ENCODE results near the gene CPLANE2. TPM values are rescaled to one million over a fixed set of nuclear protein-coding genes. Genes with fewer than 3 reads are reported as not detected.

CPLANE2 gene
- total RNA-seq, 1 experiment from 2014 or later: 6.3 TPM

GRCh38 chr1:16254263-16254928, 17.4 kb upstream of the CPLANE2 start:
- Histone ChIP-seq H2AFZ (ENCODE audit: low read length) (no peak overlapping the region), H2BK120ac (ENCODE audit: low read depth, low read length, poor library complexity, severe bottlenecking) (no peak overlapping the region), H3K4me1 (ENCODE audit: insufficient read depth, low read length) (no peaks in the 10 kb centered on the region), H2BK20ac (ENCODE audit: low read depth, low read length, poor library complexity, severe bottlenecking) (no peak overlapping the region), H3K4me2 (ENCODE audit: insufficient read depth, insufficient read length, low read length) (no peak overlapping the region), H3K18ac (ENCODE audit: insufficient read length, low read depth, low read length) (no peak overlapping the region), H3K56ac (ENCODE audit: insufficient read length, low read depth, low read length) (no peak overlapping the region), H2BK5ac (ENCODE audit: insufficient read length, low read length) (no peak overlapping the region), H3K14ac (ENCODE audit: insufficient read depth, low read length) (no peak overlapping the region), H3K27ac (ENCODE audit: insufficient read length, low read depth, low read length) (no peak overlapping the region), H3K4ac (ENCODE audit: low read depth, low read length) (no peak overlapping the region), H3K9ac (ENCODE audit: extremely low read depth, insufficient read length, low read length) (no peak overlapping the region), H2AK5ac (ENCODE audit: insufficient read length, low read length) (no peak overlapping the region), H3K23me2 (ENCODE audit: insufficient read length, low read depth, low read length, poor library complexity, severe bottlenecking) (no peaks in the 10 kb centered on the region), H4K8ac (replicated peaks; ENCODE audit: insufficient read length, low read depth, low read length) (no peak overlapping the region), H3K79me1 (ENCODE audit: insufficient read depth, low read depth, low read length, poor library complexity, severe bottlenecking) (no peaks in the 10 kb centered on the region), H3K79me2 (ENCODE audit: insufficient read depth, low read length) (no peaks in the 10 kb centered on the region), H4K91ac (ENCODE audit: insufficient read length, low read depth, low read length) (no peak overlapping the region), H3K27me3 (ENCODE audit: insufficient read depth, low read length) (no peaks in the 10 kb centered on the region), H4K5ac (ENCODE audit: insufficient read length, low read depth, low read length) (no peak overlapping the region), H3K23ac (ENCODE audit: insufficient read length, low read depth, low read length) (no peak overlapping the region), H4K20me1 (ENCODE audit: control insufficient read depth, insufficient read depth, insufficient read length) (no peaks in the 10 kb centered on the region), H2BK15ac (ENCODE audit: low read depth, low read length) (no peak overlapping the region), H2BK12ac (ENCODE audit: insufficient read length, low read depth, low read length) (no peak overlapping the region), H3K9me3 (ENCODE audit: control insufficient read depth, low read depth, low read length) (no peaks in the 10 kb centered on the region), H3T11ph (ENCODE audit: low read length) (no peak overlapping the region)
- Mint-ChIP-seq H3K27ac (0 out of 7 replicates have a peak overlapping the region, but pooled peaks of 1 of the 3 experiments have one; percentile 36), H3K27me3 (ENCODE audit: low read depth) (no peaks in the 10 kb centered on the region), H3K4me1 (peaks cover 6 to 14% of the 10 kb centered on the region in 2 experiments), H3K36me3 (ENCODE audit: insufficient read depth in 1 of 3, low read depth in 3 of 3) (peaks cover 6 to 42% (median 33%) of the 10 kb centered on the region in 3 experiments; a peak in 6 of 7 replicates), H3K9me3 (no peaks in the 10 kb centered on the region), H3K4me3 (no peak overlapping the region)
- TF ChIP-seq CTCF (conservative IDR thresholded peaks at IDR 0.05): no peak
- DNase-seq: no peak
- WGBS (ENCODE audit: extremely low coverage, insufficient read length, low lambda C conversion rate): no CpG with 5 or more reads among the region's 4 CpGs

All from H9 (cell line).